CD4-positive, CD25-positive, alpha-beta regulatory T cell (primary cell): ENCODE measurements around the gene TRAK2. TPM values are rescaled to one million over a fixed set of nuclear protein-coding genes. Genes with fewer than 3 reads are reported as not detected.

ENCODE experiments used
- ATAC-seq, 2 donors: fragments of 150-1000 bp; cut with Tn5 transposase; one replicate each; pipeline ENCODE4 v1.10.0; 2021; ENCODE audit warnings: low read depth in 2 of 2, moderate number of reproducible peaks in 2 of 2, moderate library complexity in 1 of 2
- DNase-seq, 3 donors: peaks; one replicate each; pipeline versions ENCODE4 v3.0.0 to v3.0.0-alpha.2; 2012 to 2022; ENCODE audit warnings: mixed read lengths in 1 of 3
- H3K27ac ChIP-seq: one replicate; pipeline ENCODE4 v1.7.0; 2013; ENCODE audit warnings: mild to moderate bottlenecking, low read length; ENCODE audit not compliant: insufficient read depth, poor library complexity, severe bottlenecking
- H3K27me3 ChIP-seq: one replicate; pipeline ENCODE4 v1.7.0; 2013; ENCODE audit warnings: low read length; ENCODE audit not compliant: control insufficient read depth, insufficient read depth
- H3K36me3 ChIP-seq: one replicate; pipeline ENCODE4 v1.7.0; 2013; ENCODE audit warnings: mild to moderate bottlenecking, low read length, moderate library complexity; ENCODE audit not compliant: control insufficient read depth, insufficient read depth
- H3K4me1 ChIP-seq: 2 replicates; pipeline ENCODE4 v1.7.0; 2013; ENCODE audit warnings: mild to moderate bottlenecking, low read length; ENCODE audit not compliant: insufficient read depth, control insufficient read depth, poor library complexity, severe bottlenecking
- H3K4me3 ChIP-seq: one replicate; pipeline ENCODE4 v1.7.0; 2013; ENCODE audit warnings: low read depth, mild to moderate bottlenecking, low read length, moderate library complexity
- H3K9me3 ChIP-seq, 2 experiments: 1 replicate in 1 of 2; 2 replicates in 1 of 2; pipeline ENCODE4 v1.7.0; 2013; ENCODE audit warnings: low read length in 2 of 2, mild to moderate bottlenecking in 1 of 2, moderate library complexity in 1 of 2; ENCODE audit not compliant: control insufficient read depth in 2 of 2
- H3K27ac Mint-ChIP-seq, 3 donors: one replicate each; pipeline ENCODE4 v1.8.0; 2020 to 2022; ENCODE audit warnings: mild to moderate bottlenecking in 3 of 3, mixed read lengths in 3 of 3, moderate library complexity in 2 of 3
- H3K27me3 Mint-ChIP-seq: one replicate; pipeline ENCODE4 v1.8.0; 2022; ENCODE audit warnings: mild to moderate bottlenecking, mixed read lengths
- H3K36me3 Mint-ChIP-seq: one replicate; pipeline ENCODE4 v1.8.0; 2020; ENCODE audit warnings: mixed read lengths
- H3K4me1 Mint-ChIP-seq, 4 donors: one replicate each; pipeline ENCODE4 v1.8.0; 2020 to 2022; ENCODE audit warnings: mixed read lengths in 4 of 4, mild to moderate bottlenecking in 1 of 4
- H3K4me3 Mint-ChIP-seq, 4 donors: one replicate each; pipeline ENCODE4 v1.8.0; 2020 to 2022; ENCODE audit warnings: mild to moderate bottlenecking in 4 of 4, mixed read lengths in 4 of 4, moderate library complexity in 3 of 4
- H3K9me3 Mint-ChIP-seq, 7 donors: one replicate each; pipeline ENCODE4 v1.8.0; 2020 to 2022; ENCODE audit warnings: mixed read lengths in 7 of 7, mild to moderate bottlenecking in 3 of 7, moderate library complexity in 2 of 7
- polyA plus RNA-seq, 4 donors: library from polyadenylated mRNA; unstranded; fragments of 300-500 nt; fragmentation: Illumina TruSeq; gene quantifications; one replicate each; pipeline ENCODE4 v1.2.3, GENCODE V29; 2021
- total RNA-seq: library from RNA; stranded (reverse); gene quantifications from one replicate; pipeline ENCODE4 v1.2.3, GENCODE V29; 2022

The TRAK2 gene
- total and polyA plus RNA-seq, 5 donors from 2014 or later, result 53.0 to 66.5 (median 58.9) TPM

- Histone ChIP-seq H3K27me3 (no peaks in the 10 kb centered on the region), H3K36me3 (peaks cover 7% of the 10 kb centered on the region), H3K27ac (peak overlapping the region; percentile 49), H3K4me3 (peak overlapping the region; percentile 59), H3K9me3 (no peaks in the 10 kb centered on the region), H3K4me1 (peaks cover 29% of the 10 kb centered on the region)
- H3K4me3 Mint-ChIP-seq, result no peak overlapping the region
- ATAC-seq, result no peak
- no peak for DNase-seq
- H3K4me1 Mint-ChIP-seq, result peaks cover 12 to 31% (median 22%) of the 10 kb centered on the region in 4 donors
- H3K27ac Mint-ChIP-seq, result peak overlapping the region in 1 of 3 donors; percentile 85
- H3K9me3 Mint-ChIP-seq, result no peaks in the 10 kb centered on the region
- peaks cover 17% of the 10 kb centered on the region for H3K36me3 Mint-ChIP-seq
- no peaks in the 10 kb centered on the region for H3K27me3 Mint-ChIP-seq
These were observed 38.1 kb downstream of the TRAK2 start for GRCh38 chr2:201413143-201413542.

- no peaks in the 10 kb centered on the region for H3K27me3 ChIP-seq
- H3K36me3 ChIP-seq, result peaks cover 7% of the 10 kb centered on the region
- no peak overlapping the region for H3K4me3 ChIP-seq
- DNase-seq (no peak), ATAC-seq (no peak)
- Mint-ChIP-seq H3K4me3 (peak overlapping the region in 2 of 4 donors; percentile 3 to 25), H3K36me3 (peaks cover 21% of the 10 kb centered on the region), H3K9me3 (no peaks in the 10 kb centered on the region), H3K27ac (peak overlapping the region in 2 of 3 donors; percentile 7 to 30), H3K4me1 (peaks cover 16 to 32% (median 26%) of the 10 kb centered on the region in 4 donors), H3K27me3 (no peaks in the 10 kb centered on the region)
- H3K4me1 ChIP-seq, result peaks cover 32% of the 10 kb centered on the region
- H3K9me3 ChIP-seq, result no peaks in the 10 kb centered on the region
- no peak overlapping the region for H3K27ac ChIP-seq
These were observed 39.8 kb downstream of the TRAK2 start for GRCh38 chr2:201411421-201411820.

GRCh38 chr2:201408931-201409330, 42.3 kb downstream of the TRAK2 start:
- no peaks in the 10 kb centered on the region for H3K9me3 Mint-ChIP-seq

GRCh38 chr2:201407265-201407664, 44.0 kb downstream of the TRAK2 start:
- no peak overlapping the region for H3K27ac ChIP-seq
- H3K4me1 Mint-ChIP-seq, result peaks cover 56 to 60% (median 58%) of the 10 kb centered on the region in 4 donors

More at GRCh38 chr2:201408931-201409330, 42.3 kb downstream of the TRAK2 start:
- Histone ChIP-seq H3K27me3 (no peaks in the 10 kb centered on the region), H3K4me1 (peaks cover 27% of the 10 kb centered on the region), H3K4me3 (no peak overlapping the region), H3K9me3 (no peaks in the 10 kb centered on the region), H3K27ac (no peak overlapping the region), H3K36me3 (peaks cover 7% of the 10 kb centered on the region)
- Mint-ChIP-seq H3K4me1 (peaks cover 41 to 50% (median 47%) of the 10 kb centered on the region in 4 donors), H3K4me3 (no peak overlapping the region), H3K36me3 (peaks cover 26% of the 10 kb centered on the region), H3K27me3 (no peaks in the 10 kb centered on the region), H3K27ac (no peak overlapping the region)
- ATAC-seq, result no peak
- no peak for DNase-seq

GRCh38 chr2:201406077-201406662, 45.1 kb downstream of the TRAK2 start:
- ATAC-seq (peak; percentile 84 to 90), DNase-seq (peak in 1 of 3 donors; percentile 90)
- H3K4me3 Mint-ChIP-seq, result peak overlapping the region in 3 of 4 donors; percentile 11 to 43 (median 36)
- no peaks in the 10 kb centered on the region for H3K9me3 Mint-ChIP-seq
- H3K36me3 Mint-ChIP-seq, result peaks cover 23% of the 10 kb centered on the region
- Histone ChIP-seq H3K27me3 (no peaks in the 10 kb centered on the region), H3K27ac (no peak overlapping the region), H3K9me3 (no peaks in the 10 kb centered on the region), H3K36me3 (peaks cover 5% of the 10 kb centered on the region), H3K4me1 (peaks cover 18% of the 10 kb centered on the region), H3K4me3 (peak overlapping the region; percentile 14)
- H3K4me1 Mint-ChIP-seq, result peaks cover 49 to 68% (median 60%) of the 10 kb centered on the region in 4 donors
- H3K27me3 Mint-ChIP-seq, result no peaks in the 10 kb centered on the region
- peak overlapping the region; percentile 59 to 88 (median 67) for H3K27ac Mint-ChIP-seq

More at GRCh38 chr2:201407265-201407664, 44.0 kb downstream of the TRAK2 start:
- no peaks in the 10 kb centered on the region for H3K27me3 ChIP-seq
- no peaks in the 10 kb centered on the region for H3K9me3 ChIP-seq
- H3K4me3 ChIP-seq, result no peak overlapping the region
- Mint-ChIP-seq H3K9me3 (no peaks in the 10 kb centered on the region), H3K4me3 (no peak overlapping the region), H3K27ac (peak overlapping the region in 1 of 3 donors; percentile 37), H3K27me3 (no peaks in the 10 kb centered on the region), H3K36me3 (peaks cover 32% of the 10 kb centered on the region)
- peaks cover 7% of the 10 kb centered on the region for H3K36me3 ChIP-seq
- peaks cover 18% of the 10 kb centered on the region for H3K4me1 ChIP-seq
- DNase-seq (no peak), ATAC-seq (no peak)

- DNase-seq, result peak in 1 of 3 donors; percentile 53
These were observed 46.5 kb downstream of the TRAK2 start for GRCh38 chr2:201404699-201405280.

GRCh38 chr2:201403880-201404279, 47.4 kb downstream of the TRAK2 start:
- no peaks in the 10 kb centered on the region for H3K9me3 ChIP-seq
- H3K4me1 ChIP-seq, result peaks cover 18% of the 10 kb centered on the region
- Mint-ChIP-seq H3K27ac (peak overlapping the region in 2 of 3 donors; percentile 11 to 88), H3K27me3 (no peaks in the 10 kb centered on the region), H3K9me3 (no peaks in the 10 kb centered on the region), H3K4me3 (no peak overlapping the region), H3K4me1 (peaks cover 47 to 71% (median 55%) of the 10 kb centered on the region in 4 donors), H3K36me3 (peaks cover 28% of the 10 kb centered on the region)
- no peaks in the 10 kb centered on the region for H3K27me3 ChIP-seq
- ATAC-seq (no peak), DNase-seq (no peak)
- H3K4me3 ChIP-seq, result no peak overlapping the region
- no peak overlapping the region for H3K27ac ChIP-seq
- peaks cover 24% of the 10 kb centered on the region for H3K36me3 ChIP-seq

More at GRCh38 chr2:201404699-201405280, 46.5 kb downstream of the TRAK2 start:
- Histone ChIP-seq H3K27ac (no peak overlapping the region), H3K4me1 (peaks cover 18% of the 10 kb centered on the region), H3K9me3 (no peaks in the 10 kb centered on the region), H3K36me3 (peaks cover 15% of the 10 kb centered on the region), H3K27me3 (no peaks in the 10 kb centered on the region), H3K4me3 (no peak overlapping the region)
- no peaks in the 10 kb centered on the region for H3K27me3 Mint-ChIP-seq
- peak overlapping the region in 1 of 4 donors; percentile 73 for H3K4me3 Mint-ChIP-seq
- peaks cover 19% of the 10 kb centered on the region for H3K36me3 Mint-ChIP-seq
- no peak for ATAC-seq
- no peaks in the 10 kb centered on the region for H3K9me3 Mint-ChIP-seq
- H3K4me1 Mint-ChIP-seq, result peaks cover 45 to 67% (median 58%) of the 10 kb centered on the region in 4 donors
- H3K27ac Mint-ChIP-seq, result peak overlapping the region in 2 of 3 donors; percentile 67 to 88
